Kidney (tissue), 14 donors: ENCODE results near the gene CBFA2T3. TPM values are rescaled to one million over a fixed set of nuclear protein-coding genes. Genes with fewer than 3 reads are reported as not detected.

Experiments used
- DNase-seq, 5 donors: peaks; one replicate each; pipeline ENCODE4 v3.0.0-alpha.2; 2013 to 2020
- FAIRE-seq: peaks from 2 replicates; lab custom pipeline; 2012; peaks lifted over from hg19 to GRCh38; lab: Jason Lieb, UNC
- H3K27ac ChIP-seq, 2 donors: one replicate each; pipeline ENCODE4 v1.7.0; 2013; ENCODE audit warnings: low read depth in 2 of 2, low read length in 2 of 2, inconsistent platforms in 1 of 2
- H3K27me3 ChIP-seq: one replicate; pipeline ENCODE4 v1.7.1; 2013; ENCODE audit warnings: low read length, inconsistent platforms; ENCODE audit not compliant: control insufficient read depth, insufficient read depth
- H3K36me3 ChIP-seq, 3 donors: one replicate each; pipeline versions ENCODE4 v1.7.0 to v1.7.1; 2013; ENCODE audit warnings: low read length in 3 of 3, control low read depth in 1 of 3, inconsistent platforms in 1 of 3; ENCODE audit not compliant: insufficient read depth in 3 of 3, control insufficient read depth in 2 of 3
- H3K4me1 ChIP-seq, 3 donors: one replicate each; pipeline versions ENCODE4 v1.7.0 to v1.7.1; 2013; ENCODE audit warnings: low read length in 3 of 3, inconsistent platforms in 1 of 3, low read depth in 1 of 3; ENCODE audit not compliant: control insufficient read depth in 2 of 3, insufficient read depth in 2 of 3
- H3K4me3 ChIP-seq, 3 donors: one replicate each; pipeline versions ENCODE4 v1.7.0 to v1.8.1; 2013; ENCODE audit warnings: low read length in 3 of 3, control low read depth in 1 of 3, inconsistent platforms in 1 of 3
- H3K9ac ChIP-seq, 3 donors: one replicate each; pipeline versions ENCODE4 v1.7.0 to v1.7.1; 2013; ENCODE audit warnings: low read length in 3 of 3, control low read depth in 1 of 3, inconsistent platforms in 1 of 3
- H3K9me3 ChIP-seq, 3 donors: one replicate each; pipeline versions ENCODE4 v1.7.0 to v1.7.1; 2013; ENCODE audit warnings: low read length in 3 of 3, control low read depth in 1 of 3, inconsistent platforms in 1 of 3; ENCODE audit not compliant: control insufficient read depth in 2 of 3, insufficient read depth in 1 of 3
- CTCF ChIP-seq: IDR thresholded peaks from 3 replicates; pipeline ENCODE4 v1.5.1; 2012; ENCODE audit warnings: mild to moderate bottlenecking, moderate library complexity, borderline replicate concordance; ENCODE audit not compliant: insufficient read depth; ENCODE audit errors: extremely low read depth
- intact Hi-C: fragments of 100-400 bp; cut with DNase I; formaldehyde crosslinking; loops from one replicate; pipeline ENCODE4 v1.11.1; 2022
- polyA plus RNA-seq: library from polyadenylated mRNA; stranded (reverse); fragments of 350-450 nt; fragmentation: Illumina TruSeq; extraction: RNeasy Lipid Tissue Mini Kit (QIAGEN cat#74804); gene quantifications from one replicate; pipeline ENCODE4 v1.2.3, GENCODE V29; 2014; ENCODE audit warnings: low read depth, low replicate concordance; ENCODE audit not compliant: insufficient read depth
- total RNA-seq: library from RNA; stranded (reverse); fragmentation: NEBNext Ultra II Directional; extraction: Animal tissue kit (Norgen Biotek cat#: 25700); gene quantifications from one replicate; pipeline ENCODE4 v1.2.1, GENCODE V29; 2021
- donor health status: control.
- donor health status: control.
- donor health status: control.
- donor health status: control.
- donor health status: control.
- donor health status: DM: yes; HTN: yes; CAD: no.
- donor health status: Normal renal cell carcinoma (clear cell type).

CBFA2T3 gene
- total and polyA plus RNA-seq, 2 donors from 2014 or later: 0.75 to 8.0 TPM

- Histone ChIP-seq H3K9me3 (no peaks in the 10 kb centered on the region), H3K4me1 (peaks cover 0 to 2% (median 0%) of the 10 kb centered on the region in 3 donors), H3K36me3 (no peaks in the 10 kb centered on the region), H3K9ac (no peak overlapping the region), H3K27ac (no peak overlapping the region), H3K27me3 (no peaks in the 10 kb centered on the region), H3K4me3 (no peak overlapping the region)
- DNase-seq (no peak), FAIRE-seq (no peak)
- intact Hi-C loops: no loop called here
- TF ChIP-seq CTCF: no peak
These were observed 100.0 kb downstream of the CBFA2T3 start for GRCh38 chr16:88876942-88877526.

GRCh38 chr16:88875703-88876234 lies 101.2 kb downstream of the CBFA2T3 start:
- intact Hi-C loops: no loop called here
- FAIRE-seq (no peak), DNase-seq (no peak)
- Histone ChIP-seq H3K36me3 (no peaks in the 10 kb centered on the region), H3K4me1 (peaks cover 0 to 2% (median 0%) of the 10 kb centered on the region in 3 donors), H3K27me3 (no peaks in the 10 kb centered on the region), H3K4me3 (no peak overlapping the region), H3K27ac (no peak overlapping the region), H3K9ac (no peak overlapping the region), H3K9me3 (no peaks in the 10 kb centered on the region)
- no peak for TF ChIP-seq CTCF

- intact Hi-C loops: no loop called here
- Histone ChIP-seq H3K27me3 (no peaks in the 10 kb centered on the region), H3K9ac (no peak overlapping the region), H3K4me3 (no peak overlapping the region), H3K27ac (no peak overlapping the region), H3K36me3 (no peaks in the 10 kb centered on the region), H3K4me1 (no peaks in the 10 kb centered on the region), H3K9me3 (no peaks in the 10 kb centered on the region)
- DNase-seq (no peak), FAIRE-seq (no peak)
- no peak for TF ChIP-seq CTCF
These were observed 101.9 kb downstream of the CBFA2T3 start for GRCh38 chr16:88874938-88875599.
